Ascending aorta (tissue), 2 donors: ENCODE data around the gene DFFA. TPM values are rescaled to one million over a fixed set of nuclear protein-coding genes. Genes with fewer than 3 reads are reported as not detected.

Experiments
- DNase-seq, 2 donors: peaks; one replicate each; pipeline ENCODE4 v3.0.0-alpha.2; 2019; ENCODE audit warnings: low spot score in 2 of 2
- H3K27ac ChIP-seq, 2 donors: fragments of 200-600 bp; sonication (generic); one replicate each; pipeline ENCODE4 v1.5.1; 2016 to 2017; ENCODE audit warnings: mild to moderate bottlenecking in 1 of 2
- H3K27me3 ChIP-seq: fragments of 200-600 bp; sonication (generic); one replicate; pipeline ENCODE4 v1.5.1; 2017
- H3K36me3 ChIP-seq, 2 donors: fragments of 200-600 bp; sonication (generic); one replicate each; pipeline ENCODE4 v1.5.1; 2016
- H3K4me1 ChIP-seq, 2 donors: fragments of 200-600 bp; sonication (generic); one replicate each; pipeline ENCODE4 v1.5.1; 2016 to 2017; ENCODE audit warnings: mild to moderate bottlenecking in 1 of 2
- H3K4me3 ChIP-seq, 2 donors: fragments of 200-600 bp; sonication (generic); one replicate each; pipeline ENCODE4 v1.5.1; 2016 to 2017; ENCODE audit warnings: mild to moderate bottlenecking in 1 of 2
- H3K9me3 ChIP-seq, 2 donors: fragments of 200-600 bp; sonication (generic); one replicate each; pipeline ENCODE4 v1.5.1; 2016
- CTCF ChIP-seq, 3 experiments: fragments of 200-600 bp in 2 of 3; fragments of 450-650 bp in 1 of 3; sonication (generic) in 2 of 3; IDR thresholded peaks; one replicate each; pipeline ENCODE4 v1.5.1; 2016 to 2019; ENCODE audit warnings: antibody characterized with exemption in 3 of 3, mild to moderate bottlenecking in 1 of 3, moderate library complexity in 1 of 3
- intact Hi-C: fragments of 100-400 bp; cut with DNase I; formaldehyde crosslinking; loops from one replicate; pipeline ENCODE4 v1.15.1; 2023
- total RNA-seq: library from RNA; depleted of rRNA; stranded (reverse); fragments of >200 nt; gene quantifications from one replicate; pipeline ENCODE4 v1.1.0, GENCODE V29; 2016

Gene DFFA
- total RNA-seq, 1 donor from 2014 or later: 11.8 TPM

DNA sequence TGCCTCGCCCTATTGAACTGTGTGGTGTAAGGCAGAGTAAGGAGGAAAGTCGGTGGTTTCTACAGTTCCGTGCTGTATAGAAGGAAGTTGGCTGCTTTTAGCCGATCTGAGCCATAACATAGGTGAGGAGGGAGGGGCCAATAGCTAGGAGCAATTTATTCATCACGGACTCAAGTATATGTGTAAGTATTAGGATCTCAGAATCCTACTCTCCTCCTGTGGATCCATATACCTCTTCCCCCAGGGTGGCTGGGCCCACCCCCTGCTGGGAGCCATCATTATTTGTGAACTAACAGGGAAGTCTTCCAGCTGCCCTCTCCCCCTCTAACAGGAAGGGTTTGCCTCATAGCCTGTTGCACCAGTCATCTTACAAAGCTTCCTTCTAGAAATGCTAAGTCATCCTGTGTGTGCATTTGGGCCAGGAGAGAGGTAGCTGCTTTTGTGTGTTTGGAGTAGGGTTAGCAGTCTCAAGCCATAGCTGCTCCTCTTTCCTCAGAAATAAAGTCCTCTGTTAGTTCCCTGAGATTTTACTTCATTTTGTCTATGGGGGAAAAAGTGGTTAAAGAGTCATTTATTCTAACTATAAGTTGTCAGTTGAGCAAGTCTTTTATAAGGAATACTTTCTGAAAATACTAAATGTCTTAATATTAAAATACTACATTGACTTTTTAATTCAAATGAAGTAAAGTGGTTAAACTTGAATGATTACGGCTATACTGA, 57.0 kb downstream of the DFFA start:
- peaks cover 62 to 88% of the 10 kb centered on the region in 2 donors for H3K36me3 ChIP-seq
- no peak for TF ChIP-seq CTCF (IDR thresholded peaks at IDR 0.05)
- H3K9me3 ChIP-seq: no peaks in the 10 kb centered on the region
- peak in 1 of 2 donors; percentile 70 for DNase-seq
- no peak overlapping the region for H3K4me3 ChIP-seq
- peak overlapping the region; percentile 7 to 44 for H3K27ac ChIP-seq
- H3K27me3 ChIP-seq: no peaks in the 10 kb centered on the region
- intact Hi-C loops: no loop called here
- no peaks in the 10 kb centered on the region for H3K4me1 ChIP-seq

DNA sequence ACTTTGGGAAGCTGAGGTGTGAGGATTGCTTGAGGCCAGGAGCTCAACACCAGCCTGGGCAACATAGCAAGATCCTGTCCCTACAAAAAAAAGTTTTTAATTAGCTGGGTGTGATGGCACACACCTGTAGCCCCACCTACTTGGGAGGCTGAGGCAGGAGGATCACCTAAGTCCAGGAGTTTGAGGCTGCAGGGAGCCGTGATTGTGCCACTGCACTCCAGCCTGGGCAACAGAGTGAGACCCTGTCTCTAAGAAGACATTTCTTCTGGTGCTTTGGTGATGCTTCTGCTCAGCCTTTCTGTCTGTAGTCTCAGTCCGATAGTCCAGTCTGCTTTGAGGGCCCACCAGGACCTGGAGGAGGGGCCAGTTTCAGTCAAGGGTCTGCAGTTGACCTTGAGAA, 65.1 kb downstream of the DFFA start:
- TF ChIP-seq CTCF (IDR thresholded peaks at IDR 0.05): no peak
- Histone ChIP-seq H3K4me3 (no peak overlapping the region), H3K27me3 (no peaks in the 10 kb centered on the region), H3K4me1 (no peaks in the 10 kb centered on the region), H3K9me3 (no peaks in the 10 kb centered on the region), H3K36me3 (peaks cover 76 to 98% of the 10 kb centered on the region in 2 donors), H3K27ac (no peak overlapping the region)
- no peak for DNase-seq
- intact Hi-C loops: no loop called here

Other genes starting within 250 kb of the DFFA start
- 152 TPM for gene PGD, start 73.5 kb downstream of the DFFA start, total RNA-seq
- gene CENPS, start 42.1 kb downstream of the DFFA start, total RNA-seq: not detected
- gene CORT, start 22.5 kb downstream of the DFFA start, total RNA-seq: not detected
- 10.6 TPM for gene PEX14, start 2.4 kb upstream of the DFFA start, total RNA-seq